Uterus (tissue), 2 donors: ENCODE data around the gene RASGRF1.

Experiments
- CTCF ChIP-seq, 4 experiments: fragments of 200-600 bp in 2 of 4; fragments of 450-650 bp in 2 of 4; sonication (generic) in 2 of 4; IDR thresholded peaks; one replicate each; pipeline ENCODE4 v1.5.1; 2016 to 2019; ENCODE audit warnings: antibody characterized with exemption in 4 of 4, mild to moderate bottlenecking in 2 of 4, moderate library complexity in 1 of 4
- POLR2A ChIP-seq, 2 donors: fragments of 450-650 bp; IDR thresholded peaks; one replicate each; pipeline ENCODE4 v1.6.1; 2016; ENCODE audit warnings: antibody characterized with exemption in 2 of 2, mild to moderate bottlenecking in 1 of 2, moderate library complexity in 1 of 2

DNA sequence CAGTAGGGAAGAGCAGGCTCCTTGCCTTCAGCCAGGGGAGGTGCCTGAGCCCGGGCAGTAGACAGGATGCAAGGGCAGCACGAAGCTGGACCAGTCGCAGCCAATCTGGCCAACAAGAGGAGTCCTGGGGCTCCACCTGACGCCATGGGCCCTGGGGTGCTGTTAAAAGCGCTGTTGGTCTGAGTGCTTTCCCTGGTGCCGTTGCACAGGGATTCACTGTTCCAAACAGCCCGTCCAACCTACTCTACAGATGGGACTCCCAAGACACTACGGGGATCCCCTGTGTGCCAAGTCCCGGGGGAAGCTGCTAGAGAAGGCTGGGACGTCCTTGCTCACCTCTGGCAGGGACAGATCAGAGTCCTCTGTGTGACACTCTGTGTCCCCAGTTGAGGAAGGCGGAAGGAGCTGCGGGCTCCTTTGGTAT is 146.4 kb downstream of the RASGRF1 start:
- no peak for TF ChIP-seq POLR2A (IDR thresholded peaks at IDR 0.05)
- TF ChIP-seq CTCF (IDR thresholded peaks at IDR 0.05), result no peak
